Mesodermal cell (in vitro differentiated cells): ENCODE measurements around the gene RIC8B.

ENCODE experiments used
- H3K27ac ChIP-seq: 2 replicates; pipeline ENCODE4 v1.7.0; 2013; ENCODE audit warnings: mild to moderate bottlenecking, low read depth, low read length, moderate library complexity; ENCODE audit not compliant: severe bottlenecking
- H3K36me3 ChIP-seq: 2 replicates; pipeline ENCODE4 v1.7.1; 2013; ENCODE audit warnings: mild to moderate bottlenecking, low read length, moderate library complexity; ENCODE audit not compliant: control insufficient read depth, insufficient read depth
- H3K4me1 ChIP-seq: one replicate; pipeline ENCODE4 v1.7.1; 2013; ENCODE audit warnings: mild to moderate bottlenecking, low read length; ENCODE audit not compliant: insufficient read depth, control insufficient read depth, poor library complexity, severe bottlenecking
- H3K4me3 ChIP-seq: 2 replicates; pipeline ENCODE4 v1.7.0; 2013; ENCODE audit warnings: low read length, control low read depth, mild to moderate bottlenecking; ENCODE audit not compliant: insufficient read depth, poor library complexity, severe bottlenecking; ENCODE audit errors: extremely low read depth
- H3K9me3 ChIP-seq: 2 replicates; pipeline ENCODE4 v1.7.1; 2013; ENCODE audit warnings: mild to moderate bottlenecking, low read length, moderate library complexity; ENCODE audit not compliant: control insufficient read depth
- WGBS, 2 experiments: methylation state at CpG; one replicate each; pipeline ENCODE4 v1.1.5; 2013; ENCODE audit warnings: missing lambda C conversion rate in 2 of 2; ENCODE audit not compliant: insufficient coverage in 2 of 2; 5-methylcytosine and 5-hydroxymethylcytosine counted together

RIC8B gene

DNA sequence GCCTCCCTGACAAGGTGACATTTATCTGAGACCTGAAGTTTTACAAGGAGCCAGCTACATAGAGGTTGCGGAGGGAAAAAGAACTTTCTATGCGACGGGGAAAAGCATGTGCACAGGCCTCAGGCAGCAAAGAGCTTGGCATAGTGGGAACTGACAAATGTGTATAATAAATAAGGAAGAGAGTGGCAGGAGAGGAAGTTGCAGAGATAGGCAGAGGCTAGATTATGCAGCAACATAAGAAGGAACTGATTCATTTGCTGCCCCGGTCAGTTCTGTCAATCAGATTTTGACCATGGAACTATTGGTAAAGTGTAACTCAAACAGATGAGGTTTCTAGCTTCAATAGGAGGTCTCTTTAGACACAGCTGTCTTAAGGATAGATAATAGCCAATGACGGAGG is 33.7 kb upstream of the RIC8B start:
- Histone ChIP-seq H3K4me3 (no peak overlapping the region), H3K9me3 (no peaks in the 10 kb centered on the region), H3K36me3 (no peaks in the 10 kb centered on the region), H3K27ac (peak overlapping the region; percentile 76), H3K4me1 (peaks cover 28% of the 10 kb centered on the region)
- 85 to 93% methylated on average over 4 to 5 of the region's 5 CpGs for WGBS, 2 experiments

DNA sequence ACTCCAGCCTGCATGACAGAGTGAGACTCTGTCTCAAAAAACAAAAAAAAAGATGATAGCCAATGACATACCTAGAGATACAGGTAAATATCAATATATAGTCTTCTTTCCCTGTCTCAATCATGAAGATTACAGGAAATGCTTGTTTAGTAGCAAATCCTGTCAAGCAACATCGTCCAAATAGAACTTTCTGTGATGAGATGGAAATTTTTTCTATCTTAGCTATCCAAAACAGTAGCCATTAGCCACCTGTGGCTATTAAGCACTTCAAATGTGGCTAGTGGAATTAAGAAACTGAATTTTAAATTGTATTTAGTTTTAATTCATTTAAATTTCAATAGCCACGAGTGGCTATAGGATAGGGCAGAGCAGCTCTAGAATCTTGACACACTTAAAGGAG is 33.2 kb upstream of the RIC8B start:
- no CpG with 5 or more reads among the region's 2 CpGs for WGBS, 2 experiments
- H3K27ac ChIP-seq = peak overlapping the region; percentile 76
- H3K9me3 ChIP-seq = no peaks in the 10 kb centered on the region
- H3K36me3 ChIP-seq = no peaks in the 10 kb centered on the region
- H3K4me1 ChIP-seq = peaks cover 28% of the 10 kb centered on the region
- no peak overlapping the region for H3K4me3 ChIP-seq

- Histone ChIP-seq H3K4me3 (no peak overlapping the region), H3K27ac (no peak overlapping the region), H3K4me1 (peaks cover 28% of the 10 kb centered on the region), H3K9me3 (no peaks in the 10 kb centered on the region), H3K36me3 (no peaks in the 10 kb centered on the region)
- 54 to 69% methylated on average over 3 to 6 of the region's 8 CpGs for WGBS, 2 experiments
Observed at GRCh38 chr12:106743270-106743988, 31.1 kb upstream of the RIC8B start.

DNA sequence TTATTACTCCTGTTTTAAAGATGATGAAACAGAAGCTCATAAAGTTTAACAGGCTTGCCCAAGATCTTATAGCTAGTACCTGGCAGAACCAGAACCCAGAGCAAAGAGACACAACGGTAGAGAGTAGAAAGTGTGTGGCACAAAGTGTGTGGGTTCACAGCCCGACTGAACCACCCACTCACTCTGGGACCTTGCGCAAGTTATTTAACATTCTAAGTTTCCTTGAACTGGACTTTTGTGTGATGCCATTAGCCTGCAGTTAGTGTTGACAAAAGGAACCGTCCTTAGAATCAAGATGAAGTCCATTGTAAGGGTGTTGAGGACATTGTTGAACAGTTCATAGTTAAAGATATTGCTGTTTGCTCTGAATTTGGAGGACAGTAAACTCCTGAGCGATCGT is 29.9 kb upstream of the RIC8B start:
- Histone ChIP-seq H3K4me3 (no peak overlapping the region), H3K4me1 (peaks cover 22% of the 10 kb centered on the region), H3K9me3 (no peaks in the 10 kb centered on the region), H3K36me3 (no peaks in the 10 kb centered on the region), H3K27ac (no peak overlapping the region)
- 94 to 97% methylated on average over 5 to 6 of the region's 6 CpGs for WGBS, 2 experiments

GRCh38 chr12:106745181-106745745 is 29.2 kb upstream of the RIC8B start:
- no peak overlapping the region for H3K4me3 ChIP-seq
- peaks cover 15% of the 10 kb centered on the region for H3K4me1 ChIP-seq
- WGBS, 2 experiments = 72% methylated on average over 2 of the region's 4 CpGs; no CpG with 5 or more reads in 1 of the 2 experiments
- no peaks in the 10 kb centered on the region for H3K36me3 ChIP-seq
- no peak overlapping the region for H3K27ac ChIP-seq
- H3K9me3 ChIP-seq = no peaks in the 10 kb centered on the region

DNA sequence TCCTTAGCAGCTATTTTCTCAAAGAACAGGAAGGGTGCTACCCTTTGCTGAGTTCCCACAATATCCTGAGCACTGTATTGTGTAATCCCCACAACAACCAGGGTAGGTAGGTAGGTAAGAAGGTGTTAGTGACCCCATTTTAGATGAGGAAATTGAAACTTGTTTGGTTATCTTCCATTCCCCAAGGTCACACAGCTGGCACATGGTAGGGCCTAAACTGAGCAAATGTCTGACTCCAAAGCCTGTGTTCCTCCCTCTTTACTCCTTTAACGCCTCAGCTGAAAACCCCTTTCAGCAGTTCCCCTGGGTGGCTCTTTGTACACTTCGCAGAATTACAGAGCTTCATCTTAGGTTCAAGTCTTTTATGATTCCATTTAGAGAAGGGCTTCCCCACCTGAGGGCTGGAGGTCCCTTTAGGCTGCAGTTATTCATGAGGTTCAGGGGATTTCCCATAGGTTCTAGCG is 26.5 kb upstream of the RIC8B start:
- no peaks in the 10 kb centered on the region for H3K36me3 ChIP-seq
- no peaks in the 10 kb centered on the region for H3K9me3 ChIP-seq
- 92 to 100% methylated on average over 1 to 2 of the region's 3 CpGs for WGBS, 2 experiments
- H3K4me1 ChIP-seq = no peaks in the 10 kb centered on the region
- H3K27ac ChIP-seq = no peak overlapping the region
- no peak overlapping the region for H3K4me3 ChIP-seq

- WGBS, 2 experiments = 80 to 86% methylated on average over 1 of the region's 3 CpGs
- Histone ChIP-seq H3K9me3 (no peaks in the 10 kb centered on the region), H3K27ac (no peak overlapping the region), H3K4me3 (no peak overlapping the region), H3K36me3 (no peaks in the 10 kb centered on the region), H3K4me1 (no peaks in the 10 kb centered on the region)
Observed at GRCh38 chr12:106750524-106750923, 24.0 kb upstream of the RIC8B start.

- WGBS, 2 experiments = 95% methylated on average over 6 to 7 of the region's 7 CpGs
- no peaks in the 10 kb centered on the region for H3K36me3 ChIP-seq
- H3K4me3 ChIP-seq = no peak overlapping the region
- no peaks in the 10 kb centered on the region for H3K9me3 ChIP-seq
- H3K27ac ChIP-seq = no peak overlapping the region
- H3K4me1 ChIP-seq = no peaks in the 10 kb centered on the region
Observed at GRCh38 chr12:106753526-106753925, 21.0 kb upstream of the RIC8B start.

- H3K4me1 ChIP-seq = no peaks in the 10 kb centered on the region
- no CpG with 5 or more reads among the region's 1 CpG for WGBS, 2 experiments
- no peak overlapping the region for H3K27ac ChIP-seq
- no peaks in the 10 kb centered on the region for H3K36me3 ChIP-seq
- no peaks in the 10 kb centered on the region for H3K9me3 ChIP-seq
- H3K4me3 ChIP-seq = no peak overlapping the region
Observed at GRCh38 chr12:106754331-106754730, 20.2 kb upstream of the RIC8B start.

DNA sequence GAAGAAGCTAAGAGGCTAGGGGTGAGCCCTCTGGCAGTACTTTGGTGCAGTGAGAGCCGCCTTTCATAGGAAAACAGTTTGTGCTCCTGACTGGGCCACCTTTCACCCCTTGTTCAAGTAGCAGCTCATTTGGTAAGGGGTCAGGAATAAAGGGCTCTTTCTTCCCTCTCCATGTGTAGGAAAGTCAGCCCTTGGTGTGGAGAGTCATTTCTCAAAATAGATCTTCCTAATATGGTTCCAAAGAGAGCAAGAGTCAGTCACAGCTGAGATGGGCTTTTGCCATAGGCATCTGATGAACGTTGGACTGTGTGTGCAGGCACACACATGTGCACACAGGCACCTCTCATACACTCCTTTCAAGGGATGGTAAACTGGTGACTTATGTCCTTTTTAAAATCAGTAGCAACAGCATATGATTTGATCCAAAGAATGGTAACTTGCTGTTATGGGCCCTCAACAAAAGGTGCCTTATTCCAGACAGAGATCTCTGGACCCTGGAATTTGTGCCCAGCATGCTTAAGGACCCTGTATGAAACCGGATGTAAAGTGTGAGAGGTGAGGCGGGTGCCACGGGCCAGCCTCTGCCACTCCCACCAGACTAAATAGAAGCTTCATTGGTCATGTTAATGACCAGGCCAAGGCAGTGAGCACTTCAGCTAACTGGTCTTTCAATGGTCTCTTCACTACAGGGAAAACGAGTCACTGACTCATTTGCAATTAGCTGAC is 16.7 kb upstream of the RIC8B start:
- no peak overlapping the region for H3K4me3 ChIP-seq
- H3K4me1 ChIP-seq = no peaks in the 10 kb centered on the region
- H3K36me3 ChIP-seq = no peaks in the 10 kb centered on the region
- H3K27ac ChIP-seq = peak overlapping the region; percentile 79
- no peaks in the 10 kb centered on the region for H3K9me3 ChIP-seq
- 80 to 93% methylated on average over 4 to 5 of the region's 6 CpGs for WGBS, 2 experiments
